Left lung (tissue), 10 donors: ENCODE data around the gene PRDM12. TPM values are rescaled to one million over a fixed set of nuclear protein-coding genes. Genes with fewer than 3 reads are reported as not detected.

ENCODE experiments used
- ATAC-seq: fragments of 200-7000 bp; cut with Tn5 transposase; one replicate; pipeline ENCODE4 v1.9.1; 2020; ENCODE audit warnings: moderate library complexity
- DNase-seq, 4 donors: peaks; one replicate each; pipeline ENCODE4 v3.0.0-alpha.2; 2013 to 2020
- H3K27ac ChIP-seq, 2 donors: fragments of 200-600 bp; sonication (generic) in 1 of 2; one replicate each; pipeline versions ENCODE4 v1.5.0 to v1.8.0; 2020 to 2021
- H3K27me3 ChIP-seq, 2 donors: fragments of 200-600 bp; sonication (generic) in 1 of 2; one replicate each; pipeline versions ENCODE4 v1.5.0 to v1.8.0; 2020 to 2021
- H3K36me3 ChIP-seq, 2 donors: fragments of 200-600 bp; sonication (generic) in 1 of 2; one replicate each; pipeline versions ENCODE4 v1.5.0 to v1.8.0; 2020 to 2021
- H3K4me1 ChIP-seq, 2 donors: fragments of 200-600 bp; one replicate each; pipeline ENCODE4 v1.8.0; 2021
- H3K4me3 ChIP-seq, 2 donors: fragments of 200-600 bp; sonication (generic) in 1 of 2; one replicate each; pipeline versions ENCODE4 v1.5.0 to v1.8.0; 2020 to 2021; ENCODE audit warnings: mild to moderate bottlenecking in 1 of 2
- H3K9me3 ChIP-seq, 2 donors: fragments of 200-600 bp; sonication (generic) in 1 of 2; one replicate each; pipeline versions ENCODE4 v1.5.0 to v1.8.0; 2020 to 2021
- CTCF ChIP-seq, 2 donors: fragments of 200-600 bp; sonication (generic) in 1 of 2; IDR thresholded peaks; one replicate each; pipeline versions ENCODE4 v1.5.0 to v1.8.0; 2021; ENCODE audit warnings: antibody characterized with exemption in 2 of 2
- intact Hi-C, 2 donors: fragments of 100-400 bp; cut with DNase I; formaldehyde crosslinking; loops; one replicate each; pipeline versions ENCODE4 v1.11.2 to v1.14.2; 2022
- polyA plus RNA-seq, 6 donors: library from polyadenylated mRNA; unstranded; fragments of 120-200 nt; gene quantifications; one replicate each; pipeline ENCODE4 v1.2.1, GENCODE V29; 2013; ENCODE audit not compliant: insufficient read length in 6 of 6
- total RNA-seq, 2 donors: library from RNA; stranded (reverse); fragmentation: NEBNext Ultra II Directional; extraction: Animal tissue kit (Norgen Biotek cat#: 25700); gene quantifications; one replicate each; pipeline ENCODE4 v1.2.1, GENCODE V29; 2021
- donor health status: DM: no; HTN: yes; CAD: no.
- donor health status: DM: no; HTN: no; CAD: no.

The PRDM12 gene
- total and polyA plus RNA-seq, 8 donors: not detected

- H3K27ac ChIP-seq: no peak overlapping the region
- no peak for ATAC-seq
- H3K4me1 ChIP-seq: no peaks in the 10 kb centered on the region
- no peak overlapping the region for H3K4me3 ChIP-seq
- H3K9me3 ChIP-seq: no peaks in the 10 kb centered on the region
- peaks cover 0 to 100% of the 10 kb centered on the region in 2 donors for H3K36me3 ChIP-seq
- TF ChIP-seq CTCF (IDR thresholded peaks at IDR 0.05): no peak
- intact Hi-C loops: no loop called here
- no peak for DNase-seq
- H3K27me3 ChIP-seq: no peaks in the 10 kb centered on the region
Observed at GRCh38 chr9:130626249-130626996, 38.0 kb upstream of the PRDM12 start.

- no peaks in the 10 kb centered on the region for H3K4me1 ChIP-seq
- ATAC-seq (no peak), DNase-seq (no peak)
- H3K36me3 ChIP-seq: peaks cover 0 to 100% of the 10 kb centered on the region in 2 donors
- H3K27ac ChIP-seq: no peak overlapping the region
- intact Hi-C loops: no loop called here
- no peaks in the 10 kb centered on the region for H3K9me3 ChIP-seq
- TF ChIP-seq CTCF (IDR thresholded peaks at IDR 0.05): no peak
- no peaks in the 10 kb centered on the region for H3K27me3 ChIP-seq
- no peak overlapping the region for H3K4me3 ChIP-seq
Observed at GRCh38 chr9:130627051-130627450, 37.3 kb upstream of the PRDM12 start.

GRCh38 chr9:130627896-130628792, 36.2 kb upstream of the PRDM12 start:
- Histone ChIP-seq H3K9me3 (no peaks in the 10 kb centered on the region), H3K36me3 (peaks cover 0 to 100% of the 10 kb centered on the region in 2 donors), H3K27ac (no peak overlapping the region), H3K4me3 (no peak overlapping the region), H3K27me3 (no peaks in the 10 kb centered on the region), H3K4me1 (no peaks in the 10 kb centered on the region)
- no peak for ATAC-seq
- TF ChIP-seq CTCF (IDR thresholded peaks at IDR 0.05): no peak
- intact Hi-C loops: no loop called here
- DNase-seq: no peak

- Histone ChIP-seq H3K27ac (no peak overlapping the region), H3K27me3 (no peaks in the 10 kb centered on the region), H3K4me3 (no peak overlapping the region), H3K36me3 (peaks cover 0 to 100% of the 10 kb centered on the region in 2 donors), H3K4me1 (no peaks in the 10 kb centered on the region), H3K9me3 (no peaks in the 10 kb centered on the region)
- intact Hi-C loops: no loop called here
- no peak for TF ChIP-seq CTCF (IDR thresholded peaks at IDR 0.05)
- no peak for ATAC-seq
- DNase-seq: no peak
Observed at GRCh38 chr9:130629443-130630070, 34.8 kb upstream of the PRDM12 start.

- Histone ChIP-seq H3K27ac (no peak overlapping the region), H3K27me3 (no peaks in the 10 kb centered on the region), H3K36me3 (peaks cover 0 to 100% of the 10 kb centered on the region in 2 donors), H3K9me3 (no peaks in the 10 kb centered on the region), H3K4me1 (no peaks in the 10 kb centered on the region), H3K4me3 (no peak overlapping the region)
- no peak for TF ChIP-seq CTCF (IDR thresholded peaks at IDR 0.05)
- ATAC-seq (no peak), DNase-seq (no peak)
- intact Hi-C loops: no loop called here
Observed at GRCh38 chr9:130630071-130630450, 34.3 kb upstream of the PRDM12 start.
